Measurements from ENCODE around the gene RSPH1. TPM values are rescaled to one million over a fixed set of nuclear protein-coding genes. Genes with fewer than 3 reads are reported as not detected.

The RSPH1 gene
- total and polyA plus RNA-seq, 2 of the 8 experiments (the other 6 are each of a cell fraction or from before 2014, with no cell fraction given) = 0.24 TPM; not detected in 1

DNA sequence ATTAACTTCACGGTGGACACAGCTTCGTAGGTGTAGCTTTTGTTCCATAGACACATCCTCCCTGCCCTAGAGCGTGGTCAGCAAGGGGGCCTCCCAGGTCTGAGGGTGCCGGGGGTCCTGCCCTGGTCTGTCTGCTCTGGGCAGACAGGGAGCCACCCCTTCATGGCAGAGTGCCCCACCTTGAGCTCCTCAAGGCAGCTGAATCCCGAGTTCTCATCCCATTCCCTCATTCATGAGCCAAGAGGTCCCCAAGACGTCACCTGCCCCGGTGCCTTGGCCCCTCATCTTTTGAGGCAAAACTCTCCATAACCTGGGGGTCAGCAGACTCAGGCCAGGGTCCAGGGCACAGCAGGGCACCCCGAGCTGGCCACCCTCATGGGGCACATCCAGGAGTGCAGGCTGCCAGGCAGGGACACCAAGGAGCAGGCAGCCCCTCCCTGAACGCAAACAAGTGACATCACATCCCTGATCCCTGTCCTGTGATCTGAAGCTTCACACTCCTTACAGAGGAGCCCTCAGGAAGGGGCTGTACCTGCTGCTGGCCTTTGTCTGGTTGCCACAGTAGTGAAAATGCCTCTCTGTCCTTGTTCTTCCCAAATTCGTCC is 69.0 kb downstream of the RSPH1 start (continued):
- TF ChIP-seq GABPA (IDR thresholded peaks at IDR 0.05; ENCODE audit: borderline replicate concordance, insufficient read depth, low read length) (no peak), TBP (IDR thresholded peaks at IDR 0.05; ENCODE audit: low read depth, low read length) (no peak), KDM5A (IDR thresholded peaks at IDR 0.05; ENCODE audit: low read length) (no peak), SIN3A (conservative IDR thresholded peaks at IDR 0.05 in 1 of 2, IDR thresholded peaks at IDR 0.05 in 1 of 2; ENCODE audit: low read depth in 1 of 2, low read length in 2 of 2) (no peak)
- TF ChIP-seq, protein P1, sequence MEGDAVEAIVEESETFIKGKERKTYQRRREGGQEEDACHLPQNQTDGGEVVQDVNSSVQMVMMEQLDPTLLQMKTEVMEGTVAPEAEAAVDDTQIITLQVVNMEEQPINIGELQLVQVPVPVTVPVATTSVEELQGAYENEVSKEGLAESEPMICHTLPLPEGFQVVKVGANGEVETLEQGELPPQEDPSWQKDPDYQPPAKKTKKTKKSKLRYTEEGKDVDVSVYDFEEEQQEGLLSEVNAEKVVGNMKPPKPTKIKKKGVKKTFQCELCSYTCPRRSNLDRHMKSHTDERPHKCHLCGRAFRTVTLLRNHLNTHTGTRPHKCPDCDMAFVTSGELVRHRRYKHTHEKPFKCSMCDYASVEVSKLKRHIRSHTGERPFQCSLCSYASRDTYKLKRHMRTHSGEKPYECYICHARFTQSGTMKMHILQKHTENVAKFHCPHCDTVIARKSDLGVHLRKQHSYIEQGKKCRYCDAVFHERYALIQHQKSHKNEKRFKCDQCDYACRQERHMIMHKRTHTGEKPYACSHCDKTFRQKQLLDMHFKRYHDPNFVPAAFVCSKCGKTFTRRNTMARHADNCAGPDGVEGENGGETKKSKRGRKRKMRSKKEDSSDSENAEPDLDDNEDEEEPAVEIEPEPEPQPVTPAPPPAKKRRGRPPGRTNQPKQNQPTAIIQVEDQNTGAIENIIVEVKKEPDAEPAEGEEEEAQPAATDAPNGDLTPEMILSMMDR (IDR thresholded peaks at IDR 0.05; ENCODE audit: control extremely low read depth in 1 of 3, insufficient read depth in 1 of 3, low read depth in 1 of 3, low read length in 3 of 3) = no peak

Measured in H1 (cell line).